ENCODE results near the gene CHST7.

The CHST7 gene

DNA sequence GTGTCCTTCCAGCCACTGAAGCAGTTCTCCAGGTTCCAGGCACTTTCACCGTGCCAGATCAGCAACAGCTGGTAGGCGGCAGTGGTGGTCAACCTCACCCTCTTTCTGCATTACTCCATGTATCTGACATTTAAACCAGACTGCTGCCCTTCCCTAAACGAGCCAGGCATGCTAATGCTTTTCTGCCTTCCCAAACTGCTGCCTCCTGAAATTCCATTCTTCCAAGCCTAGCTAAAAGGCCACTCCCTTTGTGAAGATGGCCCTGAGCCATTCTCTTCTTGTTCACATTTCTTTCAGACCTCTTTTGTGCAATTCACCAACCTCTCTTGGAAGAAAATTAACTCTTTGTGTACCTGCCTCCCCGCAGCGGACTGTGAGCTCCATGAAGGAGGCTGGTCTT, 73.7 kb downstream of the CHST7 start:
- Mint-ChIP-seq H3K4me1 (peaks cover 8% of the 10 kb centered on the region), H3K9me3 (no peaks in the 10 kb centered on the region), H3K27ac (no peak overlapping the region), H3K27me3 (no peaks in the 10 kb centered on the region), H3K4me3 (no peak overlapping the region)
- DNase-seq (no peak), ATAC-seq (no peak)

Data from stimulated activated naive CD8-positive, alpha-beta T cell treated with anti-CD3 and anti-CD28 coated beads, Interleukin-15, amount 100 ng/mL, for 72 hours (primary cell).